Left colon (tissue), 2 donors: Measurements from ENCODE around the gene SIN3B. TPM values are rescaled to one million over a fixed set of nuclear protein-coding genes. Genes with fewer than 3 reads are reported as not detected.
A peak's percentile ranks its signal among the peaks of the same experiment; 100 is the strongest.
"Not testable (repeated sequence)": the region's sequence is repeated elsewhere in the genome, so short reads cannot be mapped to it uniquely, and the experiment has no call there.

ENCODE experiments used
- ATAC-seq: fragments of 200-7000 bp; cut with Tn5 transposase; one replicate; pipeline ENCODE4 v1.9.1; 2020; ENCODE audit warnings: mild to moderate bottlenecking, moderate library complexity
- DNase-seq, 2 donors: peaks; one replicate each; pipeline ENCODE4 v3.0.0-alpha.2; 2020
- intact Hi-C, 2 donors: fragments of 100-400 bp; cut with DNase I in 1 of 2; cut with micrococcal nuclease in 1 of 2; formaldehyde crosslinking; loops; one replicate each; pipeline versions ENCODE4 v1.11.2 to v1.14.0; 2022; cut with DNase I, micrococcal nuclease
- long read RNA-seq: library from polyadenylated mRNA; unstranded; transcript quantifications from one replicate; pipeline ENCODE4 v2.0.0, GENCODE V29; 2021
- total RNA-seq, 2 donors: library from RNA; stranded (reverse); fragmentation: NEBNext Ultra II Directional; extraction: Animal tissue kit (Norgen Biotek cat#: 25700); gene quantifications; one replicate each; pipeline ENCODE4 v1.2.1, GENCODE V29; 2021
- donor health status: DM: no; HTN: no; CAD: no.
- donor health status: DM: yes; HTN: yes; CAD: no.

The SIN3B gene
- 10 to 100 TPM; 34.1 to 35.7 TPM for total RNA-seq
- long read RNA-seq, transcript SIN3B-209 (8 exons, 2,556 nt) = major isoform, 5 of 13 reads
- long read RNA-seq, partial matches to known transcripts = 2 of 13 reads
- long read RNA-seq, other reads (novel, unspliced or antisense) = 5 of 13 reads

GRCh38 chr19:16829010-16829821 lies at the start of gene SIN3B:
TSS of gene SIN3B (plus strand) at chr19:16829398. CDS start at chr19:16829421, 23 bp downstream.
- ATAC-seq = peak; percentile 98
- peak; percentile 75 to 87 for DNase-seq
- intact Hi-C loops = loop anchor here in 1 of 2 donors (10.0 kb wide), 1 partner anchor 54 kb away; no protein-coding TSS in a partner anchor

DNA sequence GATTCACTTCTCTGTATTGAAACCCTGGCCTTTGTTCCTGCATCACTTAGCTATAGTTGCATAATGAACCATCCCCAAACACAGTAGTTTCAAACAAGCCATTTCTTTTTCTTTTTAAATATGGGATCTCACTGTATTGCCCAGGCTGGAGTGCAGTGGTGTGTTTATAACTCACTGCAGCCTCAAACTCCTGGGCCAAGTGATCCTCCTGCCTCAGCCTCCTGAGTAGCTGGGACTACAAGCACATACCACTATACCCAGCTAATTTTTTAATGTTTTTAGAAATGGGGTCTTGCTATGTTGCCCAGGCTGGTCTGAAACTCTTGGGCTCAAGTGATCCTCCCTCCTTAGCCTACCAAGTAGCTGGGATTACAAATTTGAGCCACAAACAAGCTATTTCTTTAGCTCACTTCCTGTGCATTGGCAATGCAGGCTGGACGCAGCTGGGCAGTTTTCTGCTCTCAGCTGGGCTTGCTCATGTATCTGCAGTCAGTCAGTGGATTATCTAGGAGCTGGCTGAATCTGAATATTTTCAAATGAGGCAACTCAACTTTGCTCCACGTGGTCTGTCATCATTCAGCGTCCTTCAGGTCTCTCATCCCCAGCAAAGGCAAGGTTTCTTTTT lies 49.5 kb upstream of the SIN3B start:
- intact Hi-C loops = loop anchor here in 1 of 2 donors (10.0 kb wide), 1 partner anchor 45 kb away; the partner anchor contains the start of gene SIN3B
- DNase-seq = no peak
- ATAC-seq = no peak

GRCh38 chr19:16782719-16783118 lies 46.5 kb upstream of the SIN3B start:
- ATAC-seq (no peak), DNase-seq (no peak)
- intact Hi-C loops = no loop called here

GRCh38 chr19:16788479-16788878 lies 40.7 kb upstream of the SIN3B start:
- intact Hi-C loops = no loop called here
- ATAC-seq (no peak), DNase-seq (no peak)

DNA sequence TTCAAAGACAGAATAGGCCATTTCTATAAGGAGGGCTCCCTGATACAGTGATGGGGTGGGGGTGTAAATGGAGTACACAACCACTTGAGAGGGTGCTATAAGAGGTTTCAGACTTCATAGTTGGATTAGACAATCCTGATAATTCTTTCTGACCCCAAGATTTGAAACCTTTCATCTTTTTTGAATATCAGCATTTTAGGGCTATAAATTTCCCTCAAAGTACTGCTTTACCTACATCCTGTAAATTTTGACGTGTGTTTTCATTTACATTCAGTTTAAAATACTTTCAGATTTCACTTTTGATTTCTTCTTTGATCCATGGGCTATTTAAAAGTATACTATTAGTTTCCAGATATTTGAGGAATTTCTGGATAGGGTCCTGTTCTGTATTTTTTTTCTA lies 40.0 kb upstream of the SIN3B start:
- ATAC-seq (no peak), DNase-seq (no peak)
- intact Hi-C loops = no loop called here

GRCh38 chr19:16790051-16790450 lies 39.1 kb upstream of the SIN3B start:
- intact Hi-C loops = no loop called here
- DNase-seq (no peak), ATAC-seq (no peak)

GRCh38 chr19:16791942-16792341 lies 37.3 kb upstream of the SIN3B start:
- no peak for ATAC-seq
- intact Hi-C loops = no loop called here
- no peak for DNase-seq

- intact Hi-C loops = no loop called here
- DNase-seq (no peak), ATAC-seq (no peak)
Observed at GRCh38 chr19:16794456-16795441, 34.4 kb upstream of the SIN3B start.

GRCh38 chr19:16795731-16796130 lies 33.5 kb upstream of the SIN3B start:
- ATAC-seq (no peak), DNase-seq (no peak)
- intact Hi-C loops = no loop called here

DNA sequence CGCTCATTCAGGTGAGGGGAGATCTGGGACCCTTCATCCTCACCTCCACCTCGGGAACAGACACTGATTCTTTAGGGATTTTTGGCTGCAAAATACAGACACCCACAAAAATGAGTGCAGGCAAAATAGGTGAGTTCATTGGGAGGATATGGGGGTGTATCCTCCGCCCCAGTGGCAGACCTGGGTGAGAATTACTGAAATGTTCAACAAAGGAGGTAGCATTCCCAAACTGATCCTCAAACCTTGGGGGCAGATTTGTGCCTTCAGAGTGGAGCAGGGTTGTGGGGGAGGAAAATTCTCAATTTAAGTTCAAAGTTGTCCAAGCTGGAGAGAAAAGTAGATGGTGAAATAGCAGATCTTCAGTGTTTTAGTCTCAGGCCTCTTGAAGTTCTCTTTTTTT lies 31.3 kb upstream of the SIN3B start:
- DNase-seq = no peak
- intact Hi-C loops = no loop called here
- ATAC-seq = no peak

- DNase-seq, intact Hi-C loops, ATAC-seq: not testable (repeated sequence)
Observed at GRCh38 chr19:16798326-16798725, 30.9 kb upstream of the SIN3B start.

DNA sequence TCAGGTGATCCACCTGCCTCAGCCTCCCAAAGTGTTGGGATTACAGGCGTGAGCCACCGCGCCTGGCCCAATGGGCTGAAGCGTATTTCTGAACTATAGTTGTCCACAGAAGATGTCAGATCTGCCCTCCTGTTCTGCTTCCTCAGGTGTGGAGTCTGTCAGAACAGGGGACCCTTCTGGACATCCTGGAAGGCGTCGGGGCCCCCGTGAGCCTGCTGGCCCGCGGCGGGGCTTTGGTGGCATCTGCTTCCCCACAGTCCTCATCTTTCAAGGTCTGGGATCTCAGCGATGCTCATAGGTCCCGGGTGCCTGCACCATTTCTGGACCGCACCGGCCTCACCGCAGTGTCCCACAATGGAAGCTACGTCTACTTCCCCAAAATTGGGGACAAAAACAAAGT lies 29.5 kb upstream of the SIN3B start:
- ATAC-seq (no peak), DNase-seq (no peak)
- intact Hi-C loops = no loop called here

DNA sequence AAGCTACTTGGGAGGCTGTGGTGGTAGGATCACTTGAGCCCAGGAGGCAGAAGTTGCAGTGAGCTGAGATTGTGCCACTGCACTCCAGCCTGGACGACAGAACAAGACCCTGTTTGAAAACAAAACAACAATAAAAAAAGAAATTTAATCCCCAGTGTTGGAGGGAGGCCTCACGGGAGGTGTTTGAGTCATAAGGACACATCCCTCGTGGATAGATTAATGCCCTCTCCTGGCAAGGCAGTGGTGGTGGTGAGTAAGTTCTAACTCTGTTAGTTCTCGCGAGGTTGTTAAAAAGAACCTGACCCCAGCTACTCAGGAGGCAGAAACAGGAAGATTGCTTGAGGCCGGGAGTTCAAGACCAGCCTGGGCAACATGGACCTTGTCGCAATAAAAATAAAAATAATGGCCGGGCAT lies 27.6 kb upstream of the SIN3B start:
- ATAC-seq = no peak
- intact Hi-C loops = no loop called here
- no peak for DNase-seq

GRCh38 chr19:16804176-16804575 lies 25.0 kb upstream of the SIN3B start:
- DNase-seq (no peak), ATAC-seq (no peak)
- intact Hi-C loops = no loop called here

DNA sequence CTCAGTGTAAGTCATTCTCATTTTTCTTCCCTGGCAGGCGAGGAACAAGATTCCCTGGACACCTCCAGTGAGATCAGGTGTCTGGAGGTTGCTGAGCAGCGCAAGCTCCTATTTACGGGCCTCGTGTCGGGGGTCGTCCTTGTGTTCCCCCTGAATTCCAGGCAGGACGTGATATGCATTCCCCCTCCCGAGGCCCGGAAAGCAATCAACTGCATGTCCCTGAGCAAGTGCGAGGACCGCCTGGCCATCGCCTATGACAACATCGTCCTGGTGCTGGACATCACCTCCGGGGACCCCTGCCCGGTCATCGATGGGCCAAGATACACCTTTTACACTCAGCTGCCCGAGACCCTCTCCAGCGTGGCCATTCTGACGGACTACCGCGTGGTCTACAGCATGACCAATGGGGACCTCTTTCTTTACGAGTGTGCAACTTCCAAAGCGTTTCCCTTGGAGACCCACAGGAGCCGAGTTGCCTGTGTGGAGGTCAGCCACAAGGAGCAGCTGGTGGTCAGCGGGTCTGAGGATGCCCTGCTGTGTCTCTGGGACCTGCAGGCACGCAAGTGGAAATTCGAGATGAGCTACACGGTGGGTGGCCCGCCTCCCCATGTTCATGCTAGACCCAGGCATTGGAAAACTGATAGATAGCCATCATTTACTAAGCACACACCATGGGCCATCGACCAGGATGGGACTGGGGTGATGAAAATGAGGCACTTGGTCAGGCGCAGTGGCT lies 21.5 kb upstream of the SIN3B start:
- intact Hi-C loops = no loop called here
- no peak for ATAC-seq
- DNase-seq = no peak

DNA sequence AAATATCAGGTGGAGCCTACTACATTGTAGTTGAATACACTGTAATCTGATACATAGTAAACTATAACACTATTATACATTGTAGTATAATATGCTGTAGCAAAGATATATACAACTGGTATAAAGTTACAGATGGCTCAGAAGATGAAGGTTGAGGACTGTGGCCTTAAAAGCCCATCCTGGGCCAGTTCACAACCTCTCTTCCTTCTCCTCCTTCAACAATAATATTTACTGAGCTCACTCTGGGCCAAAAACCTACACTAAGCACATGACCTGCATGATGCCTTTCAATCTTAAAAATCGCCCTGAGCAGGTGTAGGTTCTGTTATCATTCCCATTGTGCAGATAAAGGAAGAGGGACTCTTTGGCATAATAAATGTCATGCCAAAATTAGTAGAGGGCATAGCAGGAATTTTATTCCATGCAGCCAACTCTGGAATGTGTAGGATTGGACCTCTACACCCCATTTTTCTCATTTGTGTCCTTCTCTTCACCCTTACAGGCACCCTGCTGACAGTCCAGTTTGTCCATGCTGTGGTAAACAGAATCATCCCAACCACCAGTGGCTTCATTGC lies 14.6 kb upstream of the SIN3B start:
- DNase-seq (no peak), ATAC-seq (no peak)
- intact Hi-C loops = no loop called here

- ATAC-seq = no peak
- DNase-seq = no peak
- intact Hi-C loops = loop anchor here in 1 of 2 donors (10.0 kb wide), 1 partner anchor 45 kb away; no protein-coding TSS in a partner anchor
Observed at GRCh38 chr19:16820056-16820455, 9.1 kb upstream of the SIN3B start.

GRCh38 chr19:16821081-16821480 lies 8.1 kb upstream of the SIN3B start:
- no peak for DNase-seq
- intact Hi-C loops = loop anchor here in 1 of 2 donors (10.0 kb wide), 1 partner anchor 46 kb away; no protein-coding TSS in a partner anchor
- ATAC-seq = no peak
